DND-41 (cell line): ENCODE results near the gene EXOSC7.

Source experiments
- ATAC-seq: fragments of 200-7000 bp; cut with Tn5 transposase; 3 replicates; pipeline ENCODE4 v1.9.1; 2021; ENCODE audit warnings: low read depth; ENCODE audit not compliant: insufficient read depth
- DNase-seq: peaks from one replicate; pipeline ENCODE4 v3.0.0-alpha.2; 2020
- H2AFZ ChIP-seq: 2 replicates; pipeline ENCODE4 v1.6.0; 2012; ENCODE audit warnings: low read depth, low read length
- H3K27ac ChIP-seq: 2 replicates; pipeline ENCODE4 v1.5.1; 2012; ENCODE audit warnings: low read length, inconsistent platforms
- H3K27me3 ChIP-seq: fragments of 200-600 bp; sonication (generic); 2 replicates; pipeline ENCODE4 v1.6.0; 2012; ENCODE audit warnings: low read length, mild to moderate bottlenecking, inconsistent platforms; ENCODE audit not compliant: insufficient read depth, poor library complexity
- H3K36me3 ChIP-seq: 2 replicates; pipeline ENCODE4 v1.5.1; 2012; ENCODE audit warnings: low read length, inconsistent platforms; ENCODE audit not compliant: insufficient read depth
- H3K4me1 ChIP-seq: 2 replicates; pipeline ENCODE4 v1.5.1; 2012; ENCODE audit warnings: mild to moderate bottlenecking, low read length; ENCODE audit not compliant: insufficient read depth
- H3K4me2 ChIP-seq: 2 replicates; pipeline ENCODE4 v1.6.0; 2012; ENCODE audit warnings: mild to moderate bottlenecking, moderate library complexity, low read length, inconsistent platforms; ENCODE audit not compliant: insufficient read depth
- H3K4me3 ChIP-seq, 2 experiments: fragments of 200-600 bp in 1 of 2; shearing (Covaris generic) in 1 of 2; 2 replicates each; pipeline ENCODE4 v1.5.1; 2012 to 2016; ENCODE audit warnings: inconsistent platforms in 2 of 2, low read length in 2 of 2, mild to moderate bottlenecking in 2 of 2, low read depth in 1 of 2, moderate library complexity in 1 of 2
- H3K79me2 ChIP-seq: 2 replicates; pipeline ENCODE4 v1.6.0; 2012; ENCODE audit warnings: low read length, inconsistent platforms; ENCODE audit not compliant: insufficient read depth
- H3K9ac ChIP-seq: 2 replicates; pipeline ENCODE4 v1.6.0; 2012; ENCODE audit warnings: low read depth, mild to moderate bottlenecking, inconsistent platforms, low read length, moderate library complexity
- H3K9me3 ChIP-seq: 2 replicates; pipeline ENCODE4 v1.5.1; 2012; ENCODE audit warnings: low read length, moderate library complexity, mild to moderate bottlenecking, inconsistent platforms; ENCODE audit not compliant: insufficient read depth, severe bottlenecking
- H4K20me1 ChIP-seq: 2 replicates; pipeline ENCODE4 v1.6.0; 2012; ENCODE audit warnings: low read length; ENCODE audit not compliant: insufficient read depth
- EZH2 ChIP-seq: IDR thresholded peaks from 3 replicates; pipeline ENCODE4 v1.6.1; 2012; ENCODE audit warnings: borderline replicate concordance, low read depth, mild to moderate bottlenecking, moderate library complexity, low read length, inconsistent platforms; ENCODE audit not compliant: severe bottlenecking
- TF ChIP-seq, protein P1 (sequence below): IDR thresholded peaks from 2 replicates; pipeline ENCODE4 v1.5.1; 2012; ENCODE audit warnings: borderline replicate concordance, low read length, moderate library complexity, mild to moderate bottlenecking; ENCODE audit not compliant: poor library complexity, severe bottlenecking; ENCODE audit errors: extremely low read depth

EXOSC7 gene

GRCh38 chr3:45057557-45057956, 81.5 kb downstream of the EXOSC7 start:
- DNase-seq (no peak), ATAC-seq (no peak)
- Histone ChIP-seq H3K27ac (no peak overlapping the region), H3K9me3 (no peaks in the 10 kb centered on the region), H3K79me2 (no peaks in the 10 kb centered on the region), H3K36me3 (no peaks in the 10 kb centered on the region), H3K27me3 (no peaks in the 10 kb centered on the region), H2AFZ (no peak overlapping the region), H3K4me2 (no peak overlapping the region), H3K4me3 (no peak overlapping the region), H4K20me1 (no peaks in the 10 kb centered on the region), H3K9ac (no peak overlapping the region), H3K4me1 (no peaks in the 10 kb centered on the region)
- TF ChIP-seq, protein P1, sequence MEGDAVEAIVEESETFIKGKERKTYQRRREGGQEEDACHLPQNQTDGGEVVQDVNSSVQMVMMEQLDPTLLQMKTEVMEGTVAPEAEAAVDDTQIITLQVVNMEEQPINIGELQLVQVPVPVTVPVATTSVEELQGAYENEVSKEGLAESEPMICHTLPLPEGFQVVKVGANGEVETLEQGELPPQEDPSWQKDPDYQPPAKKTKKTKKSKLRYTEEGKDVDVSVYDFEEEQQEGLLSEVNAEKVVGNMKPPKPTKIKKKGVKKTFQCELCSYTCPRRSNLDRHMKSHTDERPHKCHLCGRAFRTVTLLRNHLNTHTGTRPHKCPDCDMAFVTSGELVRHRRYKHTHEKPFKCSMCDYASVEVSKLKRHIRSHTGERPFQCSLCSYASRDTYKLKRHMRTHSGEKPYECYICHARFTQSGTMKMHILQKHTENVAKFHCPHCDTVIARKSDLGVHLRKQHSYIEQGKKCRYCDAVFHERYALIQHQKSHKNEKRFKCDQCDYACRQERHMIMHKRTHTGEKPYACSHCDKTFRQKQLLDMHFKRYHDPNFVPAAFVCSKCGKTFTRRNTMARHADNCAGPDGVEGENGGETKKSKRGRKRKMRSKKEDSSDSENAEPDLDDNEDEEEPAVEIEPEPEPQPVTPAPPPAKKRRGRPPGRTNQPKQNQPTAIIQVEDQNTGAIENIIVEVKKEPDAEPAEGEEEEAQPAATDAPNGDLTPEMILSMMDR: no peak
- no peak for TF ChIP-seq EZH2

DNA sequence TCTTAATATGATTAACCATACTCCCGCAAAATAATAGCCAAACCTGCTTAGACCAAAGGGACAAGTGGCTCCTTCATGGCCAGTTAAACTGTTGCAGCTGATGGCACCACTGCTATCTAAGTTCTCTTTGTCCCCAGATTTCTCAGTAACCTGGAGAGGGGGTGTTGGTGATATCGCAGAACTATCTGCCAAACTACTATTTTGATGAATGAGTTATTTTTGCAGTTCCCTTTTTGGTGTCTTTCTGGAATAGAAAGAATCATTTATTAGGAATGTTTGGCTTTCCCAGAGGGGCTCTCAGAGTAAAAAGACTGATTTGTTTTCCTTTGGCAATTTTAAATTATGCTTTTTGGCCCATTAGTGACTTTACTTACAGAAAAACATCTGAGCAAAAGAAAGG, 83.1 kb downstream of the EXOSC7 start:
- Histone ChIP-seq H3K36me3 (no peaks in the 10 kb centered on the region), H2AFZ (no peak overlapping the region), H3K27ac (no peak overlapping the region), H3K79me2 (no peaks in the 10 kb centered on the region), H4K20me1 (no peaks in the 10 kb centered on the region), H3K4me1 (no peaks in the 10 kb centered on the region), H3K9ac (no peak overlapping the region), H3K4me2 (no peak overlapping the region), H3K27me3 (no peaks in the 10 kb centered on the region), H3K9me3 (no peaks in the 10 kb centered on the region), H3K4me3 (no peak overlapping the region)
- TF ChIP-seq EZH2: no peak
- TF ChIP-seq, protein P1: no peak
- ATAC-seq (no peak), DNase-seq (no peak)

GRCh38 chr3:45060165-45060892, 84.3 kb downstream of the EXOSC7 start:
- H3K4me3 ChIP-seq: no peak overlapping the region
- H3K36me3 ChIP-seq: no peaks in the 10 kb centered on the region
- no peaks in the 10 kb centered on the region for H3K27me3 ChIP-seq
- TF ChIP-seq, protein P1: no peak
- no peak for TF ChIP-seq EZH2
- H3K27ac ChIP-seq: no peak overlapping the region
- H3K4me2 ChIP-seq: no peak overlapping the region
- no peak overlapping the region for H3K9ac ChIP-seq
- DNase-seq (no peak), ATAC-seq (no peak)
- H3K9me3 ChIP-seq: no peaks in the 10 kb centered on the region
- peaks cover 10% of the 10 kb centered on the region for H3K4me1 ChIP-seq
- no peak overlapping the region for H2AFZ ChIP-seq
- H4K20me1 ChIP-seq: no peaks in the 10 kb centered on the region
- H3K79me2 ChIP-seq: no peaks in the 10 kb centered on the region
